Panc1 (cell line): ENCODE data around the gene TMC3. TPM values are rescaled to one million over a fixed set of nuclear protein-coding genes. Genes with fewer than 3 reads are reported as not detected.

ENCODE experiments used
- ATAC-seq: fragments of 200-7000 bp; cut with Tn5 transposase; 2 replicates; pipeline ENCODE4 v1.9.1; 2020; ENCODE audit warnings: mild to moderate bottlenecking, moderate library complexity
- BruUV-seq: library from RNA; stranded (reverse); fragments of 400-500 nt; replicated peaks from 2 replicates; lab custom pipeline; 2021; lab: Mats Ljungman, UMichigan
- CTCF ChIA-PET: fragments of 300-600 bp; sonication (Branson Sonifier 250); formaldehyde crosslinking; loops from one replicate; lab custom pipeline; 2022; ENCODE audit warnings: antibody characterized with exemption; lab: Charles Lee
- POLR2A ChIA-PET: fragments of 300-600 bp; sonication (Branson Sonifier 250); formaldehyde crosslinking; loops from one replicate; lab custom pipeline; 2022; ENCODE audit warnings: antibody characterized with exemption; lab: Charles Lee
- DNase-seq: peaks from one replicate; pipeline ENCODE4 v3.0.0-alpha.2; 2010; ENCODE audit warnings: low read depth, low spot score
- H3K27ac ChIP-seq: 2 replicates; pipeline ENCODE4 v1.5.1; 2011; ENCODE audit warnings: mild to moderate bottlenecking, low read length, inconsistent platforms
- H3K27me3 ChIP-seq: fragments of 200-500 bp; sonication (Bioruptor generic); 2 replicates; pipeline ENCODE4 v1.6.0; 2014; ENCODE audit warnings: low read length, inconsistent platforms; ENCODE audit not compliant: control insufficient read depth, insufficient read depth
- H3K36me3 ChIP-seq: fragments of 200-500 bp; sonication (Bioruptor generic); 2 replicates; pipeline ENCODE4 v1.5.1; 2014; ENCODE audit warnings: inconsistent platforms, mild to moderate bottlenecking, low read length, moderate library complexity; ENCODE audit not compliant: control insufficient read depth, insufficient read depth
- H3K4me1 ChIP-seq: 2 replicates; pipeline ENCODE4 v1.5.1; 2011; ENCODE audit warnings: inconsistent platforms, mild to moderate bottlenecking, low read length, moderate library complexity; ENCODE audit not compliant: control insufficient read depth, insufficient read depth
- H3K4me3 ChIP-seq, 2 experiments: 2 replicates each; pipeline ENCODE4 v1.5.1; 2011 to 2012; ENCODE audit warnings: low read depth in 2 of 2, low read length in 2 of 2, mild to moderate bottlenecking in 2 of 2, inconsistent platforms in 1 of 2, moderate library complexity in 1 of 2
- H3K9me3 ChIP-seq: fragments of 200-500 bp; sonication (Bioruptor generic); 2 replicates; pipeline ENCODE4 v1.5.1; 2014; ENCODE audit warnings: low read depth, mild to moderate bottlenecking, inconsistent platforms, low read length, moderate library complexity; ENCODE audit not compliant: control insufficient read depth, insufficient read depth
- POLR2AphosphoS5 ChIP-seq: IDR thresholded peaks from 2 replicates; pipeline ENCODE4 v1.6.1; 2012; ENCODE audit warnings: mild to moderate bottlenecking, low read depth, low read length, moderate library complexity
- SIN3A ChIP-seq: IDR thresholded peaks from 2 replicates; pipeline ENCODE4 v1.6.1; 2012; ENCODE audit warnings: low read depth, mild to moderate bottlenecking, low read length, moderate library complexity, borderline replicate concordance; ENCODE audit not compliant: insufficient read depth
- TCF7L2 ChIP-seq: IDR thresholded peaks from 2 replicates; pipeline ENCODE4 v1.6.1; 2011; ENCODE audit warnings: mild to moderate bottlenecking, low read depth, low read length, inconsistent platforms
- in situ Hi-C: cut with HindIII; loops from 2 replicates; pipeline ENCODE4 v1.10.0; 2016; ENCODE audit warnings: low sequenced_read_pairs, low pct_unique_long_range_greater_than_20kb
- intact Hi-C: fragments of 100-400 bp; cut with micrococcal nuclease; formaldehyde crosslinking; loops from one replicate; pipeline ENCODE4 v1.10.0; 2022; ENCODE audit not compliant: unreplicated experiment
- total RNA-seq: library from RNA; stranded (reverse); gene quantifications from one replicate; pipeline ENCODE4 v1.2.1, GENCODE V29; 2021; ENCODE audit not compliant: unreplicated experiment
- TF ChIP-seq, protein P1 (sequence below), 2 experiments: IDR thresholded peaks; 2 replicates each; pipeline ENCODE4 v1.6.1; 2011 to 2012; ENCODE audit warnings: low read depth in 2 of 2, control low read depth in 1 of 2, low read length in 1 of 2, mild to moderate bottlenecking in 1 of 2, moderate library complexity in 1 of 2; ENCODE audit not compliant: insufficient read depth in 1 of 2
- TF ChIP-seq, protein P2 (sequence below): fragments of 450-650 bp; IDR thresholded peaks from 2 replicates; pipeline ENCODE4 v1.5.1; 2017; ENCODE audit warnings: mild to moderate bottlenecking

The TMC3 gene
- total RNA-seq, 1 experiment from 2014 or later = not detected

DNA sequence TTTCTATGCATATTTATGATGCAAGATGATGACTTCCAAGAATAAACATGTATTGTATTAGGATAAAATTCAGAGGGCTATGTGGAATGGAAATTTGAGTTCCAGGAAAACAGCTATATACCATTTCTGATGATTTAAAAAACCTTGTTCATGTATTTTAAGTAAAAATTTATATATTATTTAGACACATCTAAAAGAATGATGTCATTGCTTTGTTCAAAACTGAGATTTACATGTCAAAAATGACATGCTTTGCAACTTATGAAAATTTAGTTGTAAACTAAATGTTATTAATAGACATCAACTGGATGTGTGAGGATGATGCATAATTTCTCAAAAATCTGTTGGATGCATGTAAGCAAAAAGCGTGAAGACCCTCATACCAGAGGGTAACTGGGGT lies 52.3 kb downstream of the TMC3 start:
- no peaks in the 10 kb centered on the region for H3K27me3 ChIP-seq
- no TSS peak for BruUV-seq
- ChIA-PET POLR2A (no interaction called here), CTCF (no interaction called here)
- no peak overlapping the region for H3K4me3 ChIP-seq
- no peaks in the 10 kb centered on the region for H3K9me3 ChIP-seq
- in situ Hi-C loops (no loop called here), intact Hi-C loops (no loop called here)
- no peak for DNase-seq
- H3K27ac ChIP-seq = no peak overlapping the region
- H3K36me3 ChIP-seq = no peaks in the 10 kb centered on the region; the same call in 1 of the 2 replicates
- H3K4me1 ChIP-seq = 0 out of 2 replicates have a peak, but pooled peaks cover 3% of the 10 kb centered on the region
- no peak for ATAC-seq
- TF ChIP-seq TCF7L2 (no peak), POLR2AphosphoS5 (no peak), SIN3A (no peak)
- TF ChIP-seq, protein P1, sequence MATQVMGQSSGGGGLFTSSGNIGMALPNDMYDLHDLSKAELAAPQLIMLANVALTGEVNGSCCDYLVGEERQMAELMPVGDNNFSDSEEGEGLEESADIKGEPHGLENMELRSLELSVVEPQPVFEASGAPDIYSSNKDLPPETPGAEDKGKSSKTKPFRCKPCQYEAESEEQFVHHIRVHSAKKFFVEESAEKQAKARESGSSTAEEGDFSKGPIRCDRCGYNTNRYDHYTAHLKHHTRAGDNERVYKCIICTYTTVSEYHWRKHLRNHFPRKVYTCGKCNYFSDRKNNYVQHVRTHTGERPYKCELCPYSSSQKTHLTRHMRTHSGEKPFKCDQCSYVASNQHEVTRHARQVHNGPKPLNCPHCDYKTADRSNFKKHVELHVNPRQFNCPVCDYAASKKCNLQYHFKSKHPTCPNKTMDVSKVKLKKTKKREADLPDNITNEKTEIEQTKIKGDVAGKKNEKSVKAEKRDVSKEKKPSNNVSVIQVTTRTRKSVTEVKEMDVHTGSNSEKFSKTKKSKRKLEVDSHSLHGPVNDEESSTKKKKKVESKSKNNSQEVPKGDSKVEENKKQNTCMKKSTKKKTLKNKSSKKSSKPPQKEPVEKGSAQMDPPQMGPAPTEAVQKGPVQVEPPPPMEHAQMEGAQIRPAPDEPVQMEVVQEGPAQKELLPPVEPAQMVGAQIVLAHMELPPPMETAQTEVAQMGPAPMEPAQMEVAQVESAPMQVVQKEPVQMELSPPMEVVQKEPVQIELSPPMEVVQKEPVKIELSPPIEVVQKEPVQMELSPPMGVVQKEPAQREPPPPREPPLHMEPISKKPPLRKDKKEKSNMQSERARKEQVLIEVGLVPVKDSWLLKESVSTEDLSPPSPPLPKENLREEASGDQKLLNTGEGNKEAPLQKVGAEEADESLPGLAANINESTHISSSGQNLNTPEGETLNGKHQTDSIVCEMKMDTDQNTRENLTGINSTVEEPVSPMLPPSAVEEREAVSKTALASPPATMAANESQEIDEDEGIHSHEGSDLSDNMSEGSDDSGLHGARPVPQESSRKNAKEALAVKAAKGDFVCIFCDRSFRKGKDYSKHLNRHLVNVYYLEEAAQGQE (IDR thresholded peaks at IDR 0.05; ENCODE audit: insufficient read depth in 1 of 2, low read depth in 2 of 2, low read length in 1 of 2) = no peak
- TF ChIP-seq, protein P2, sequence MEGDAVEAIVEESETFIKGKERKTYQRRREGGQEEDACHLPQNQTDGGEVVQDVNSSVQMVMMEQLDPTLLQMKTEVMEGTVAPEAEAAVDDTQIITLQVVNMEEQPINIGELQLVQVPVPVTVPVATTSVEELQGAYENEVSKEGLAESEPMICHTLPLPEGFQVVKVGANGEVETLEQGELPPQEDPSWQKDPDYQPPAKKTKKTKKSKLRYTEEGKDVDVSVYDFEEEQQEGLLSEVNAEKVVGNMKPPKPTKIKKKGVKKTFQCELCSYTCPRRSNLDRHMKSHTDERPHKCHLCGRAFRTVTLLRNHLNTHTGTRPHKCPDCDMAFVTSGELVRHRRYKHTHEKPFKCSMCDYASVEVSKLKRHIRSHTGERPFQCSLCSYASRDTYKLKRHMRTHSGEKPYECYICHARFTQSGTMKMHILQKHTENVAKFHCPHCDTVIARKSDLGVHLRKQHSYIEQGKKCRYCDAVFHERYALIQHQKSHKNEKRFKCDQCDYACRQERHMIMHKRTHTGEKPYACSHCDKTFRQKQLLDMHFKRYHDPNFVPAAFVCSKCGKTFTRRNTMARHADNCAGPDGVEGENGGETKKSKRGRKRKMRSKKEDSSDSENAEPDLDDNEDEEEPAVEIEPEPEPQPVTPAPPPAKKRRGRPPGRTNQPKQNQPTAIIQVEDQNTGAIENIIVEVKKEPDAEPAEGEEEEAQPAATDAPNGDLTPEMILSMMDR = no peak

DNA sequence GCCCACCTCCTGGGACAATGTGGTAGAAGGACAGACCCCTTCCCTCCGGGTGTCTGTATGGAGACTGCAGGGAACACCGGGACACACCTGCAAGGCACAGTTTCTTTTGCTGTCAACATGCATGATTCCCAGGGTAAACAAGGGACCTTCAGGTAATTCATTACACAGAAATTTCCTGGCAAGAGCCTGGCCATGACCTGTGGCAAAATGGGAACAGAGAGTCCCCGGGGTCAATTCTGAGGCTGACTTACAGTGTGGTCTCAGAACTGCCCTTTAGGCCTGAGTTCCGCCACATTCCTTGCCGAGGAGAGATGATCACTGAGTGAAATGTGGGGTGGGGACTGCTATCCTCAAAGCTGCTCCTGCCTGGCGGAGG lies 56.4 kb downstream of the TMC3 start:
- Histone ChIP-seq H3K27ac (no peak overlapping the region), H3K9me3 (no peaks in the 10 kb centered on the region), H3K36me3 (no peaks in the 10 kb centered on the region), H3K27me3 (no peaks in the 10 kb centered on the region), H3K4me1 (peaks cover 7% of the 10 kb centered on the region), H3K4me3 (no peak overlapping the region)
- in situ Hi-C loops (no loop called here), intact Hi-C loops (no loop called here)
- no peak for TF ChIP-seq TCF7L2
- TF ChIP-seq, protein P1 (IDR thresholded peaks at IDR 0.05; ENCODE audit: insufficient read depth in 1 of 2, low read depth in 2 of 2, low read length in 1 of 2) = no peak
- no peak for TF ChIP-seq POLR2AphosphoS5
- TF ChIP-seq, protein P2 = no peak
- TF ChIP-seq SIN3A = no peak
- POLR2A ChIA-PET = no interaction called here
- DNase-seq (no peak), ATAC-seq (no peak)
- CTCF ChIA-PET = no interaction called here
- BruUV-seq = no TSS peak
